ENCODE results near the gene RIT2. TPM values are rescaled to one million over a fixed set of nuclear protein-coding genes. Genes with fewer than 3 reads are reported as not detected.

Gene RIT2
- total and polyA plus RNA-seq, 2 of the 4 experiments (the other 2 are of a cell fraction) = not detected

GRCh38 chr18:42901161-42901560 lies 214.3 kb downstream of the RIT2 start:
- ChIA-PET POLR2A (ENCODE audit: unreplicated experiment) (interaction anchor here (0.7 kb wide), 1 partner anchor 122 kb away, joined by 4 read pairs; no protein-coding TSS in a partner anchor), CTCF (no interaction called here)
- Histone ChIP-seq H3K56ac (ENCODE audit: extremely low read depth, insufficient read depth, low read length) (no peak overlapping the region), H4K91ac (ENCODE audit: insufficient read depth, low read depth, low read length) (no peak overlapping the region), H2AFZ (replicated peaks; ENCODE audit: low read length, poor library complexity) (no peak overlapping the region), H3K79me1 (ENCODE audit: low read depth in 1 of 2, low read length in 2 of 2) (no peaks in the 10 kb centered on the region), H2BK20ac (ENCODE audit: low read depth, low read length) (no peak overlapping the region), H3K4me1 (ENCODE audit: control insufficient read depth, insufficient read depth, low read length) (no peaks in the 10 kb centered on the region), H3K23ac (ENCODE audit: low read depth, low read length) (no peak overlapping the region), H4K20me1 (ENCODE audit: insufficient read depth, low read length) (no peaks in the 10 kb centered on the region), H2BK15ac (ENCODE audit: low read depth, low read length) (no peak overlapping the region), H3K9ac (ENCODE audit: low read depth, low read length) (no peak overlapping the region), H2AK5ac (ENCODE audit: low read depth, low read length) (no peak overlapping the region), H3K14ac (replicated peaks; ENCODE audit: low read depth, low read length) (no peak overlapping the region), H3K27ac (ENCODE audit: insufficient read depth, low read length) (no peak overlapping the region), H2BK5ac (ENCODE audit: low read depth, low read length, poor library complexity, severe bottlenecking) (no peak overlapping the region), H4K8ac (ENCODE audit: low read depth in 2 of 2, low read length in 2 of 2) (no peak overlapping the region), H3K9me1 (ENCODE audit: insufficient read depth, low read length) (no peaks in the 10 kb centered on the region), H3K27me3 (ENCODE audit: control insufficient read depth, insufficient read depth, low read length) (no peaks in the 10 kb centered on the region), H2BK120ac (ENCODE audit: low read depth, low read length) (no peak overlapping the region), H3K4me3 (ENCODE audit: insufficient read depth, low read depth, low read length) (no peak overlapping the region), H3K4me2 (ENCODE audit: low read depth, low read length) (no peak overlapping the region), H3K9me3 (ENCODE audit: control insufficient read depth, insufficient read depth, low read length) (no peaks in the 10 kb centered on the region), H4K5ac (ENCODE audit: low read depth, low read length) (no peak overlapping the region), H2AK9ac (replicated peaks; ENCODE audit: low read depth, low read length, poor library complexity) (no peak overlapping the region), H3K4ac (ENCODE audit: low read depth, low read length) (no peak overlapping the region), H3K18ac (ENCODE audit: low read depth, low read length) (no peak overlapping the region), H3K36me3 (ENCODE audit: control insufficient read depth, insufficient read depth, low read length) (no peaks in the 10 kb centered on the region)
- TF ChIP-seq BHLHE40 (IDR thresholded peaks at IDR 0.05; ENCODE audit: low read depth, low read length) = no peak
- TF ChIP-seq MXI1 (IDR thresholded peaks at IDR 0.05; ENCODE audit: borderline replicate concordance, low read depth, low read length) = no peak
- WGBS, 2 experiments (ENCODE audit: extremely low coverage in 2 of 2, insufficient read length in 1 of 2) = no CpG with 5 or more reads among the region's 1 CpG
- in situ Hi-C loops (cut with MboI; ENCODE audit: low sequenced_read_pairs) = no loop called here
- intact Hi-C loops (cut with micrococcal nuclease) = no loop called here
- dilution Hi-C loops (cut with HindIII; ENCODE audit: low sequenced_read_pairs, unreplicated experiment) = no loop called here
- no peak for DNase-seq
- no TSS peak for BruUV-seq (replicated peaks)
- ATAC-seq (ENCODE audit: low read depth) = no peak
